IPS-20b (cell line): Measurements from ENCODE around the gene LRRC32.
A peak's percentile ranks its signal among the peaks of the same experiment; 100 is the strongest.

ENCODE experiments used
- H3K27ac ChIP-seq: one replicate; pipeline ENCODE4 v1.5.1; 2013; ENCODE audit warnings: low read length
- H3K27me3 ChIP-seq: 2 replicates; pipeline ENCODE4 v1.6.1; 2013; ENCODE audit warnings: mild to moderate bottlenecking, low read length, inconsistent platforms; ENCODE audit not compliant: insufficient read depth
- H3K36me3 ChIP-seq: 2 replicates; pipeline ENCODE4 v1.6.1; 2013; ENCODE audit warnings: low read depth, mild to moderate bottlenecking, inconsistent platforms, low read length, moderate library complexity; ENCODE audit not compliant: insufficient read depth
- H3K4me1 ChIP-seq: 2 replicates; pipeline ENCODE4 v1.6.1; 2013; ENCODE audit warnings: mild to moderate bottlenecking, control low read depth, inconsistent platforms, low read length, moderate library complexity; ENCODE audit not compliant: insufficient read depth
- H3K4me3 ChIP-seq: 2 replicates; pipeline ENCODE4 v1.5.1; 2013; ENCODE audit warnings: mild to moderate bottlenecking, low read length, inconsistent platforms
- H3K9ac ChIP-seq: 2 replicates; pipeline ENCODE4 v1.6.1; 2013; ENCODE audit warnings: low read depth, mild to moderate bottlenecking, inconsistent platforms, low read length, moderate library complexity
- H3K9me3 ChIP-seq: 2 replicates; pipeline ENCODE4 v1.6.1; 2013; ENCODE audit warnings: mild to moderate bottlenecking, low read depth, low read length, inconsistent platforms; ENCODE audit not compliant: insufficient read depth

LRRC32 gene, protein sequence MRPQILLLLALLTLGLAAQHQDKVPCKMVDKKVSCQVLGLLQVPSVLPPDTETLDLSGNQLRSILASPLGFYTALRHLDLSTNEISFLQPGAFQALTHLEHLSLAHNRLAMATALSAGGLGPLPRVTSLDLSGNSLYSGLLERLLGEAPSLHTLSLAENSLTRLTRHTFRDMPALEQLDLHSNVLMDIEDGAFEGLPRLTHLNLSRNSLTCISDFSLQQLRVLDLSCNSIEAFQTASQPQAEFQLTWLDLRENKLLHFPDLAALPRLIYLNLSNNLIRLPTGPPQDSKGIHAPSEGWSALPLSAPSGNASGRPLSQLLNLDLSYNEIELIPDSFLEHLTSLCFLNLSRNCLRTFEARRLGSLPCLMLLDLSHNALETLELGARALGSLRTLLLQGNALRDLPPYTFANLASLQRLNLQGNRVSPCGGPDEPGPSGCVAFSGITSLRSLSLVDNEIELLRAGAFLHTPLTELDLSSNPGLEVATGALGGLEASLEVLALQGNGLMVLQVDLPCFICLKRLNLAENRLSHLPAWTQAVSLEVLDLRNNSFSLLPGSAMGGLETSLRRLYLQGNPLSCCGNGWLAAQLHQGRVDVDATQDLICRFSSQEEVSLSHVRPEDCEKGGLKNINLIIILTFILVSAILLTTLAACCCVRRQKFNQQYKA

DNA sequence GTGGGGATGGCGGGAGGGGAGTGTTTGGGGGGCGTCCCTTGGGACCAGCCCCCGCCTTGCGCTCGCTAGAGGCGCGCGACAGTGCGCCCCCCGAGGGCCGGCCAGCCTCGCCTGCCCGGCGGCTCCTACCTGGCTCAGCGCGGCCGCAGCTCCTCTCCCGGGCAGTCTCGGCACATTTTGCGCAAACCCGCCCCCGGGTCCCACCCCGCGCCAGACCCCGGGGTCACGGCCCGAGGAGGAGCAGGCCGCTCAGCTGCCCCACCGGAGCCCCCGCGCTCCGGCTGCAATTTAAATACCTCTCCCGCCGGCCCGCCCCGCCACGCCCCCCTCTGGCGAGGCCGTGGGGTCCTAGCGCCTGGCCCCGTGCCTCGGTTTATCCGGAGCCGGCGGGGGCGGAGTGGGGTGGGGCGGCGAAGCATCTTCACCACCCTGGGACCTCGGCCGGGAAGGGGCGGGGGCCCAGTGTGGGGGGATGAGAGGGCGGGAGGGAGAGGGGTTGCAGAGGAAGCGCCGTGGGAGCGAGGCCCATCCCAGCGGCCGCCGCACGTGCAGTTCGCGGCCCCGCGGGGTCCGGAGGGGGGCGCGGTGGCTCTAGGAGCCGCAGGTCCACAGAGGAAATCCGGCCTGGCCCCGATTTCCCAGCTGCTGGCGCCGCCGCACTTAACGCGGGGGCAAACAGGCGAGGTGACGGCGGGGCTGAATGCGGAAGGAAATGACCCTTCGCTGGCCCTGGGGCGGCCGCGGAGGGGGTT is at the start of gene LRRC32:
Gene LRRC32, minus strand, starts transcription at position 263 of the 752 bp plus-strand sequence. CDS start 4,793 bp downstream, outside the sequence.
- no peak within 1 kb of the TSS for H3K9ac ChIP-seq
- H3K4me3 ChIP-seq = peak within 1 kb of the TSS; percentile 71
- no peaks in the 10 kb centered on the region for H3K9me3 ChIP-seq
- H3K27me3 ChIP-seq = peaks cover 40% of the 10 kb centered on the region
- H3K36me3 ChIP-seq = no peaks in the 10 kb centered on the region
- H3K4me1 ChIP-seq = no peaks in the 10 kb centered on the region; the same call in 1 of the 2 replicates
- H3K27ac ChIP-seq = no peak within 1 kb of the TSS

DNA sequence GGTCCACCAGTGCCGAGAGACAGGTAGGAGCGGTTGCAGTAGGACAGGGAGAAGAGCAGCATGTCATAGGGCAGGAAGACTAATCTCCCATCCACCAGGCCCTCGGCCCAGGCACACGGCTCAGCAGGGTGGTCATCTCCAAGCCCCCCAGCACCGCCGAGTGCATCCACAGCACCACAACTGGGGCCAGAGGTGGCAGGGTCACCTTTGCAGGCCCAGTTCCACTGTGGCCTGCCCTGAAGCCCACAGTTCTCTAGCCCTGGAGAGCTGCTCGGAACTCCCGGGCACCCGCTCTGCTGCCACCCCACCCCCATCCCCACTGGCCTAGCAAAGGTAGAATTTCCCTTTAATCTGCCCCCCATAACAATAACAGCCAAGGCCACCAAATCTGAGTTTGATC is 49.1 kb upstream of the LRRC32 start:
- Histone ChIP-seq H3K27me3 (peaks cover 14% of the 10 kb centered on the region), H3K4me1 (no peaks in the 10 kb centered on the region), H3K9ac (no peak overlapping the region), H3K36me3 (no peaks in the 10 kb centered on the region), H3K4me3 (no peak overlapping the region), H3K9me3 (no peaks in the 10 kb centered on the region), H3K27ac (no peak overlapping the region)

DNA sequence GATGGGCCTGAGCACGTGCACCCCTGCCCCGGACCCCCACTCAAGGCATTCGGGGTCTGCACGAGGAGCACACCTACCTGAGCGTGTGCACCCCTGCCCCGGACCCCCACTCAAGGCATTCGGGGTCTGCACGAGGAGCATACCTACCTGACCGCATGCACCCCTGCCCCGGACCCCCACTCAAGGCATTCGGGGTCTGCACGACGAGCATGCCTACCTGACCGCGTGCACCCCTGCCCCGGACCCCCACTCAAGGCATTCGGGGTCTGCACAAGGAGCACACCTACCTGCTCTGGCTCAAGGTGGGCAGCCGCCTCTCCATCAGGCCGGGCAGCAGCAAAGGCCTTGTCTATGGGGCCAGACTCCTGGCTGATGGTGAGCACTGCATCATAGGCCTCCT is 48.7 kb upstream of the LRRC32 start:
- Histone ChIP-seq H3K27me3 (peaks cover 14% of the 10 kb centered on the region), H3K27ac (no peak overlapping the region), H3K9me3 (no peaks in the 10 kb centered on the region), H3K9ac (no peak overlapping the region), H3K4me3 (no peak overlapping the region), H3K4me1 (no peaks in the 10 kb centered on the region), H3K36me3 (no peaks in the 10 kb centered on the region)

DNA sequence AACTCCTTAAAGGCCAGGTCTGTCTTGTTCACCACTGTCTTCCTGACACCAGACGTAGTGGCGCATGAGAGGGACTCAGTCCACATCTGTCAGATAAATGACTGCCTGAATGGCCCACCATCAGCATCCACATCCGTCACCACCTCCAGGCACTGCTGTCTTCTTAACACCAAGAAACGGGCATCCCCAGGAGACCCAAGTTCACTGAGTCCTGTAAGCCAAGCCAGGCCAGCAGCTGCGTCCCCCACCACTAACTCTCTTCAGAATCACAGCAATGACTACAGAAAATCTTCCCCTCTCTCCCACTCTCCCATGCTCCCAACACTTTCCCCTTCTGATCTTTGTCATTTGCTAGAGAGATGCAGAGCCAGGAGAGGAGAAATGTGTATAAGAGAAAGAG is 47.3 kb upstream of the LRRC32 start:
- H3K9me3 ChIP-seq = no peaks in the 10 kb centered on the region
- no peaks in the 10 kb centered on the region for H3K36me3 ChIP-seq
- H3K27me3 ChIP-seq = peaks cover 9% of the 10 kb centered on the region
- H3K9ac ChIP-seq = no peak overlapping the region
- no peak overlapping the region for H3K27ac ChIP-seq
- H3K4me1 ChIP-seq = no peaks in the 10 kb centered on the region
- no peak overlapping the region for H3K4me3 ChIP-seq

DNA sequence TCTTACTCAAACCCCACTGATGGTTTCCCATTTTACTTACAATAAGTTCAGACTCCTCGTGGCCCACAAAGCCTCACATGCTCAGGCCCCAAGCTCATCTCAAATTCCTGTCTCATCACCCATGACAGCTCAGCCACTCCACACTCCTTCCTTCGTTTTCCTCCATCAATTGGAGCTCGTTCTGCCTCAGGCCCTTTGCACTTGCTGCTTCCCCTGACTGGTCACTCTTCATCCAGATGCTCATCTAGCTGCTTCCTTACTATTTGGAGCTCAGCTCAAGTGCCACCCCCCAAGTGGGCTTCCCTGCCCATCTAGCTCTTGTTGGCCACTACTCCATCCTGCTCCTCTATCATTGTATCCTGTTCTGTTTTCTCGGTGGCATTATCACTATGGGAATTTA is 46.8 kb upstream of the LRRC32 start:
- Histone ChIP-seq H3K4me3 (no peak overlapping the region), H3K36me3 (no peaks in the 10 kb centered on the region), H3K4me1 (no peaks in the 10 kb centered on the region), H3K9ac (no peak overlapping the region), H3K27me3 (peaks cover 5% of the 10 kb centered on the region), H3K9me3 (no peaks in the 10 kb centered on the region), H3K27ac (no peak overlapping the region)

DNA sequence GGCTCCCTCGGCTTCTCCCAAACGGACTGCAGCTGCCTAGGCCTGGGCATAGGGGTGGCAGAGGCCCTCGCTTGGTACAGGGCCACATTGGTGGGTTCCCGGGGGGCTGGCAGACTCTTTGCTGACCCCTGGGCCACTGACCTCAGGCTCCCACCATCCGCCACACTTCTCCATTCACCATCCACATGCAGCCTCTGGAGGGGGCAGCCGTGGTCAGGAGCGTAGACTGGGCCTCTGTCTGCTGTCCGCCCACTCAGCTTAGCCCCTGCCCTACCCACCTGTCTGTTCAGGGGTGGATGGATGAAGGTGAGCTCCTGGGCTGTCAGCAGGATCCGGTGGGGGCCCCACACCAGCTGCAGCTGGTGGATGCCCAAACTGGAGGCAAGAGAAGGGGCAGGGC is 45.7 kb upstream of the LRRC32 start:
- H3K9ac ChIP-seq = no peak overlapping the region
- no peak overlapping the region for H3K4me3 ChIP-seq
- no peaks in the 10 kb centered on the region for H3K4me1 ChIP-seq
- no peak overlapping the region for H3K27ac ChIP-seq
- no peaks in the 10 kb centered on the region for H3K36me3 ChIP-seq
- H3K9me3 ChIP-seq = no peaks in the 10 kb centered on the region
- no peaks in the 10 kb centered on the region for H3K27me3 ChIP-seq

DNA sequence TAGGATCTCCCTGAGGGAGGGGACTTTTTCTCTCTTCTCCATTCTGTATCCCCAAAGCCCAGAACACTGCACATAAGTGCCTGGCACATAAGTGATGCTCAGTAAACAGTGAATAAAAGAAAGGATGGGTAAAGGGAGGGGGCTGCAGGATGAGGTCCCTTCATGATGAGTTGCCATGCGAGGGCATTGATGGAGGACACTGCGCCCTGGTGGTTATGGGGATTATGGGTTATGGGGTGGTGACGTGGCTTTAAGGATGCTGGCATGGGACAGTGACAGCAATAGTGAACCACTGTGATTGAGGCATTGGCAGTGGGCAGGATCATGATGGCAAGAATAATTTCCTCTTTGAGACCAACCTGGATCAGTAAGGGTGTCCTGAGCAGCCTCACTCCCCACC is 43.9 kb upstream of the LRRC32 start:
- H3K9ac ChIP-seq = no peak overlapping the region
- no peak overlapping the region for H3K4me3 ChIP-seq
- no peaks in the 10 kb centered on the region for H3K9me3 ChIP-seq
- H3K27me3 ChIP-seq = no peaks in the 10 kb centered on the region
- H3K4me1 ChIP-seq = no peaks in the 10 kb centered on the region
- no peak overlapping the region for H3K27ac ChIP-seq
- H3K36me3 ChIP-seq = no peaks in the 10 kb centered on the region

DNA sequence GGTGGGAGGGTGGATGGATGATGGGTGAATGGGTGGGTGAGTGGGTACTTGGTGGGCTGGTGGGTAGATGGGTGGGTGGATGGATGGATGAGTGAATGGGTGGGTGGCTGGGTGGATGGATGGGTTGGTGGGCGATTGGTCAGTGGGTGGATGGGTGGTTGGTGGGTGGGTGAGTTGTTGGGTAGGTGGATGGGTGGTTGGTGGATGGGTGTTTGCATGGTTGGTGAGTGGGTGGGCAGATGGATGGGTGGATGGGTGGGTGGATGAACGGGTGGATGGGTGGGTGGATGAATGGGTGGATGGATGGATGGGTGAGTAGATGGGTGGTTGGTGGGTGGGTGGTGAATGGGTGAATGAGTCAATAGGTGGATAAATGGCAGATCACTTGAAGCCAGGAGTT is 43.0 kb upstream of the LRRC32 start:
- Histone ChIP-seq H3K4me3 (no peak overlapping the region), H3K9ac (no peak overlapping the region), H3K27me3 (no peaks in the 10 kb centered on the region), H3K4me1 (no peaks in the 10 kb centered on the region), H3K9me3 (no peaks in the 10 kb centered on the region), H3K36me3 (no peaks in the 10 kb centered on the region), H3K27ac (no peak overlapping the region)

DNA sequence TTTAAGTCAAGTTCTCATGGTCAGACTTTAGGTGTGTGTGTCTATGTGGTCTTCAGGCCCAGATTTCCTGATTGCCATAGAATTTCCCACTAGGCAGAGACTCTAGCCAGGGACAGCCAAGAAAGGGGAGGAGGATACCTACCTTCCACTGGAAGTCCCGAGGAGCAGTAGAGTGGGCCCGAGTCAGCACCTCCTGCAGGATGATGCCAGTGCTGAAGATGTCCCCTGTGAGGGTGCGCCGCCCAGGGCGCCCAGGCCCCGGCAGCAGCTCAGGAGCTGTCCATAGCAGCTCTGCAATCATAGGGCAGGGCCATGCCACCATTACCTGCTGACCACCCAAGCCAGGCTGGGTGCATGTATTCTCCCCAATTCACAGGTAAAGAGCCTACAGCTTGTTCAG is 41.6 kb upstream of the LRRC32 start:
- H3K27me3 ChIP-seq = no peaks in the 10 kb centered on the region
- H3K27ac ChIP-seq = no peak overlapping the region
- no peaks in the 10 kb centered on the region for H3K4me1 ChIP-seq
- H3K36me3 ChIP-seq = no peaks in the 10 kb centered on the region
- no peaks in the 10 kb centered on the region for H3K9me3 ChIP-seq
- no peak overlapping the region for H3K9ac ChIP-seq
- no peak overlapping the region for H3K4me3 ChIP-seq

DNA sequence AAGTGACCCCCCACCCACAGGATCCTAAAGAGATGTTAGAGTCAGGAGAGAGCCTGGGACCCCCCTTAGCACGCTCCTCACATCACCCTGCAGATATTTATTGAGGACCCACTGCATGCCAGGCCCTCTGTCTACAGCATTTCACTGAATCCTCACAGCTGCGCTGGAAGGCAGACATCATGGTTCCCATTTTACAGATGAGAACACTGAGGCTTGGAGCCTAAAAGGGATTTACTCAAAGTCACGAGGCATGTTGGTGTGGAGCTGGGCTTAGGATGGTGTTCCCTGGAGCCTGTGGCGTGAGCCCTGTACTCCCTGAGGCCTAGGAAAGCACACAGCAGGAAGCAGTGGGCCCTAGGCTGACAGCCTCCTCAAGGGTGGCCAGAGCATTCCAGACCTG is 39.2 kb upstream of the LRRC32 start:
- no peak overlapping the region for H3K4me3 ChIP-seq
- no peak overlapping the region for H3K27ac ChIP-seq
- no peaks in the 10 kb centered on the region for H3K27me3 ChIP-seq
- H3K9ac ChIP-seq = no peak overlapping the region
- no peaks in the 10 kb centered on the region for H3K36me3 ChIP-seq
- H3K9me3 ChIP-seq = peaks cover 7% of the 10 kb centered on the region; the same call in 1 of the 2 replicates
- H3K4me1 ChIP-seq = peaks cover 2% of the 10 kb centered on the region; the same call in 1 of the 2 replicates

DNA sequence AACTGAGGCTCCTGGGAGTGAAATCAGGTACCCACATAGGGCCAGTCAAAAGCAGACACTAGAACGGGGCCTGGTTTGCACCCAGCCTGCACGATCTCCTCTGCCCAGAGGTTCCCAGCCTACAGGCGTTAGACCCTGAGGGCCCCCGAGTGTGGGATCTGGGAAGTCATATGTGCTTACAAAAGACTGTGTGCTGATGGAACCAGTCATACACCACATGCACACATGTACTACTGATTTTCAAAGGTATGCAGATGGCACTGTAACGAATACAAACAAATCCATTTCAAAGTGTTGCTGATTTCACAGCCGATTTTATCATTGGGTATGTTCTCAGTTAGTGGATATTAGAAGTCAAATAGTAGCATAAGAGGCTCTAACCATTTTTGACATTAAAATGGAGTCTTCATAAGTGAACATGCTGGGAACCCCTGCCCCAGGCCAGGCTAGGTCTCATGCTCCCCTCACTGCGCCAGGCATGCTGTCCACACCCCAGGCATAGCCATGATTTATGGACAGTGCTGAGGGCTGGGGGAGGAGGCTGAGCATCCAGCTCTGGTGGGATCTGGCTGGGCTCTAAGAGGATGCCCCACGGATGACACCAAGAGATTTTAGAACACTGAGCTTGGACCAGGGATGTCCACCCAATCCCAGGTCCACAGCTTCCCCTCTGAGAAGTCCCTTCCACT is 38.6 kb upstream of the LRRC32 start:
- H3K4me1 ChIP-seq = peaks cover 8% of the 10 kb centered on the region; the same call in 1 of the 2 replicates
- no peaks in the 10 kb centered on the region for H3K36me3 ChIP-seq
- H3K9ac ChIP-seq = no peak overlapping the region
- H3K9me3 ChIP-seq = peaks cover 7% of the 10 kb centered on the region; the same call in 1 of the 2 replicates
- H3K27ac ChIP-seq = no peak overlapping the region
- no peak overlapping the region for H3K4me3 ChIP-seq
- no peaks in the 10 kb centered on the region for H3K27me3 ChIP-seq
